Ascending aorta (tissue), 2 donors: ENCODE measurements around the gene SRGAP2. TPM values are rescaled to one million over a fixed set of nuclear protein-coding genes. Genes with fewer than 3 reads are reported as not detected.
A peak's percentile ranks its signal among the peaks of the same experiment; 100 is the strongest.
"Not testable (repeated sequence)": the region's sequence is repeated elsewhere in the genome, so short reads cannot be mapped to it uniquely, and the experiment has no call there.

Experiments
- DNase-seq, 2 donors: peaks; one replicate each; pipeline ENCODE4 v3.0.0-alpha.2; 2019; ENCODE audit warnings: low spot score in 2 of 2
- H3K27ac ChIP-seq, 2 donors: fragments of 200-600 bp; sonication (generic); one replicate each; pipeline ENCODE4 v1.5.1; 2016 to 2017; ENCODE audit warnings: mild to moderate bottlenecking in 1 of 2
- H3K27me3 ChIP-seq: fragments of 200-600 bp; sonication (generic); one replicate; pipeline ENCODE4 v1.5.1; 2017
- H3K36me3 ChIP-seq, 2 donors: fragments of 200-600 bp; sonication (generic); one replicate each; pipeline ENCODE4 v1.5.1; 2016
- H3K4me1 ChIP-seq, 2 donors: fragments of 200-600 bp; sonication (generic); one replicate each; pipeline ENCODE4 v1.5.1; 2016 to 2017; ENCODE audit warnings: mild to moderate bottlenecking in 1 of 2
- H3K4me3 ChIP-seq, 2 donors: fragments of 200-600 bp; sonication (generic); one replicate each; pipeline ENCODE4 v1.5.1; 2016 to 2017; ENCODE audit warnings: mild to moderate bottlenecking in 1 of 2
- H3K9me3 ChIP-seq, 2 donors: fragments of 200-600 bp; sonication (generic); one replicate each; pipeline ENCODE4 v1.5.1; 2016
- intact Hi-C: fragments of 100-400 bp; cut with DNase I; formaldehyde crosslinking; loops from one replicate; pipeline ENCODE4 v1.15.1; 2023
- total RNA-seq: library from RNA; depleted of rRNA; stranded (reverse); fragments of >200 nt; gene quantifications from one replicate; pipeline ENCODE4 v1.1.0, GENCODE V29; 2016

The SRGAP2 gene
- total RNA-seq, 1 donor from 2014 or later, result 53.2 TPM

DNA sequence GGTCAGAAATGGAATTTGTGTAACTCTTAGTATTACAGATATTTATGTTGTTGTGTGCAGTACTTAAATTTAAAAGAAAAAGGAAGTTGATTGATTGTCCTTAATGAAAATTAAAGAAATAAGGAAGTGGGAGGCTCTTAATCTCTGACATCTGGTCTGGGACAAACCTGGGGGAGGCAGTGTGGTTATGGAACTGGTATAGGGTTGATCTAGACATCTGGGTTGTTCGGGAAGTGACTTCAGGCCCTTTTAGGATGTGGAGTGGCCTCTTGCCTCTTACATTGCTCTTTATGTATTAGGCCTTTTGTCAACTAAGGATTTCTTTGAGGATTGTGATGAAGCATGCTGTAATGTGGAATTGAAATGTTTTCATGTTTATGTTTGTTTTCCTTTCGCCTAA is 15.4 kb downstream of the SRGAP2 start:
- intact Hi-C loops, H3K27ac ChIP-seq, H3K36me3 ChIP-seq, H3K27me3 ChIP-seq, H3K4me1 ChIP-seq, H3K4me3 ChIP-seq, DNase-seq, H3K9me3 ChIP-seq: not testable (repeated sequence)

DNA sequence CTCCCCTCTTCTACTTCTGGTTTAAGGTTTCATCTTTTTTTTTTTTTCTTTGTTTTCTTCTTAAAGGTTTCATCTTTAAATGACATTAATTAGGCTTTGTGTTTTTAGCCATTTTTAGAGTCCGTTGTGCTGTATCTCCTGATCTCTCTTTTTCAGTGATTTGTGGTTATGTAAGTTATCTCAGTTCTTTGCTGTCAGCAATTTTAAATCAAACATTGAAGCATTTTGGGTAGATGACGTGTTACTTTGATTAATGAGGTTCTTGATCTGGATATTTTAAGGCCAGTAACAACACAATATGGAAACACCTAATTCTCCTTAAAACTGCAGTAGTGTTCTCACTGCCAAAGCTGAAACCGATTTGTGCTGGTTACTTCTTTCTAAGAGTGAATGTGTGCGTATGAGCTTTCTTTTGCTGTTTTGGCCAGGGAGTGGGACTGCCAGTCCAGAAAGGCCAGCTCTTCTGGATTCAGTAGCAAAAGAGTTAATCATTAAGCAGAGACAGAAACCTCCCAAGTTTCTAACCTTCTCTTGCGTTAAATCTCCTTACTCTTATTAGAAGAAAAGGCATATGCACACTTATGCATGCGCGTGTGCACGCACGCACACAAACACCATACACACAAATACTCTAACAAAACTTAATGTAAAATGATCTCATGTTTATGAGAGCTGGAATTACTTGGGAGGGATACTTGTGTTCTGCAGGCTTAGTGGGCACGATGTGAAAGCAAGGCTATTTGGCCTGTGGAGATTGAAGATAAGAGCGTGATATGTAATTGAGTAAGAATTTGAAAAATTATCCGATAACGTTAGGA is 16.4 kb downstream of the SRGAP2 start:
- H3K4me3 ChIP-seq, DNase-seq, H3K36me3 ChIP-seq, intact Hi-C loops, H3K9me3 ChIP-seq, H3K27me3 ChIP-seq, H3K4me1 ChIP-seq: not testable (repeated sequence)
- peak overlapping the region in 1 of 2 donors; percentile 53 for H3K27ac ChIP-seq

- DNase-seq, H3K9me3 ChIP-seq: not testable (repeated sequence)
Observed at GRCh38 chr1:206220332-206221000, 17.1 kb downstream of the SRGAP2 start.

DNA sequence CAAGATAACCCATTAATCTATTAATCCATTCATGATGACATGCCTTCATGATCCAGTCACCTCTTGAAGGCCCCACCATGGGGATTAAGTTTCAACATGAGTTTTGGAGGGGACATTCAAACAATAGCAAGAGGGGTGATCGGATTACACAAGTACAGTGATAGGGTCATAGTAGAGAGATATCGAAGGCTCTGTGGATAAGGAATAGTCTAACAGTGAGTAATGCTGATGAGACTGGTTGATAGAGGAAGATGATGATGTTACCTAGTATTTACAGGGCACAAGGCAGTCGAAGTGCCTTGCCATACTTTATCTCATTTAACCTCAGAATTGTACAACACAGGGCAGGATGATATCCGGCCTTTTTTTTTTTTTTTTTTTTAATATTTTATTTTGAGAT is 18.2 kb downstream of the SRGAP2 start:
- H3K4me1 ChIP-seq, DNase-seq, intact Hi-C loops, H3K36me3 ChIP-seq, H3K9me3 ChIP-seq, H3K27ac ChIP-seq, H3K27me3 ChIP-seq, H3K4me3 ChIP-seq: not testable (repeated sequence)

More at GRCh38 chr1:206220332-206221000, 17.1 kb downstream of the SRGAP2 start:
- H3K4me3 ChIP-seq, H3K27me3 ChIP-seq, H3K4me1 ChIP-seq, H3K36me3 ChIP-seq, intact Hi-C loops: not testable (repeated sequence)
- peak overlapping the region in 1 of 2 donors; percentile 53 for H3K27ac ChIP-seq

DNA sequence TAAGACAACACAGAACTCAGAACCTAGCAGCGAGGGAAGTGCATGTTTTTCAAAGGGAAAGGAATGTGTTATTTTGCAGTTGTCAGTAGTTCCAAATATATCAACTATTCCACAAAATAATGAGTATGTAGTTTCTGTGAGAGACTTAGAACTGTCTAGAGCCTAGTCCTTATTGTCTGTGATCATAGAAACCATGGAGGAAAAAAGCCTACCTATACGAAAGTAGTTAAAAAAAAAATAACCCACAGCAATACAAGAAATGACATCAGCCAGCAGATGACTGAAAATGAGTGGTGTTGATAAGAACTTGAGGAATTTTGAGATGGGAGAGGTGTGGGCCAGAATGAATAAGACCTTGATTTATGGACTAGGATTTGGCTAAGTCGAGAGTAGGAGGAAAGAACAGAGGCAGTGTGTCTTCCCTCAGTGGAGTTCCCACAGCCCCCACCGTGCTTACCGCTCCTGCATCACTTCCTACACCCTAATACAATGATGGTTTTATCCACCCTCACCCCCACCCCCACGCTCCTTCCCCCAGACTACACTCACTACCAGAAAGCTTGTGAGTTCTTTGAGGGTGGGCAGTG is 20.9 kb downstream of the SRGAP2 start:
- H3K27ac ChIP-seq, intact Hi-C loops, H3K4me3 ChIP-seq, DNase-seq, H3K4me1 ChIP-seq, H3K9me3 ChIP-seq, H3K36me3 ChIP-seq, H3K27me3 ChIP-seq: not testable (repeated sequence)

DNA sequence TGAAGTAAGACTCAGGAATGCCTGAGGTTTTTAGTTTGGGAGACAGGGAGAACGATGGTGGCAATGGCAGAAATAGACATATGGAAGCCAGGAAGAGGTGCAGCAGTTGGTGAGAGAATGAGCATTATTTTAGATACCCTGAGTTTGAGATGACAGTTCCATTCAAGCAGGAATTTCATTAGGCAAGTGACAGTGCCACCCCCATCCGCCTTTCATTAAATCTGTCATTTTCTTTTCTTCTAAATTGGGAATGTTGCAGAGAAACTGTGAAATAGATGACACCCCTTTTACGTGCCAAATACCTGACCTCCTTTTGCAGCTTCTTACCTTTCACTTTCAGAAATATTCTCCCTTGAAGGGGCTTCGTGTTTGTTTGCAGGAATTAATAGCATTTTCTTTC is 22.0 kb downstream of the SRGAP2 start:
- H3K27me3 ChIP-seq, H3K9me3 ChIP-seq, H3K27ac ChIP-seq, H3K4me1 ChIP-seq, H3K4me3 ChIP-seq, DNase-seq, H3K36me3 ChIP-seq, intact Hi-C loops: not testable (repeated sequence)

DNA sequence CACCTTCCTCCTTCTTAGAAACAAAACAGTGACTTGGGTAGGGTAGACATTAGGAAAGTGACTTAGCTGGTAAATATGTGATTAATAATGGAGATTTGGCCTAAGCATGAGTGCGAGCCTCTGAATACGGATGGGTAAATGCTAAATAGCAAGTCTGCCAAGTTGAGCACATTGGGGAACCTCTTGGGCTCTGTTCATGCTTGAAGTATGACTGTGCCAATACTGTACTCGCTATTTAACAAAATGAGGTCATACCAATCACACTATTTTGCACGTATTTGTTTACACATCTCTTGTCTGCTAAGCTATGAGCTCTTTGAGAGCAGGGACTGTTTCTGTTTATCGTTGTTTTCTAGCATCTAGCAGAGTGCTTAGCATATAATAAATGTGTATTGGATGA is 23.5 kb downstream of the SRGAP2 start:
- H3K27me3 ChIP-seq, intact Hi-C loops, H3K4me3 ChIP-seq, H3K36me3 ChIP-seq, H3K4me1 ChIP-seq, H3K9me3 ChIP-seq, H3K27ac ChIP-seq, DNase-seq: not testable (repeated sequence)

DNA sequence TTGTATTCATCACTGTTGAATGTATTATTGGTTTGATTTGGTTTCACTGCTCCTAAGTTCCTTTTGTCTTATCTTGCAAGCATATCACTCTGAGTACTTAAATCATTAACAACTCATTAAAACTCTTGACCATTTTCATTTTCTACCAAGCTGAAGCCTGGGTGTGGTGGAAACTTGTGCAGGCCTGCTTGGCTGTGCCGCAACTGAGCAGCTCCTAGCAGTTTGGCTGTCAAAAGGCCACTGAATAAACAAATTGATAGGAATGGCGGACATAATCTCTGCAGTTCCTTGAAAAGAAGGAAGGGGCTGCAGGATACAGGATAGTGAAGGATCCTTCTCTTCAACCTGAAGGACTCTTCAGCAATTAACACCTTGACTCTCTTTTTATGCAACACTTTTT is 25.9 kb downstream of the SRGAP2 start:
- H3K36me3 ChIP-seq, H3K4me3 ChIP-seq, DNase-seq, H3K9me3 ChIP-seq, H3K4me1 ChIP-seq, H3K27me3 ChIP-seq, intact Hi-C loops, H3K27ac ChIP-seq: not testable (repeated sequence)

DNA sequence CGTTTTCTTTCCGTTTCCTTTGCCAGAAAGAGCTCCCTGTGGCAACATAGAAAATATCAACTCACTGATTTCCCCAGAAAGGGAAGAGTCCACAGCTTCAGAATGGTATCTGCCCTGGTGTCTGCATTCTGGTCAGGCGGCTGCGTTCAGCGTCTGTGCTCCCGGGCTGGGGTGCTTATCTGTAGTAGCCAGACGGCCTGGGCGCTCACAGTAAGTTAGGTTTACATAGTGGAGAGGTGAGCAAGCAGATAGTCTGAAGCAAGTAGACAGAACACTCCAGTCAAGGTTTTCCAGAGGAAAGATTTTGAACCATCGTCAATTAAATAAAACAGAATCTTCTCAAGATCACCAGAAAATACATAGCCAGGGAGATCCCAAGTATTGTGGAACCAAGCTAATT is 28.6 kb downstream of the SRGAP2 start:
- H3K27ac ChIP-seq, H3K27me3 ChIP-seq, H3K4me1 ChIP-seq, intact Hi-C loops, H3K4me3 ChIP-seq, DNase-seq, H3K36me3 ChIP-seq, H3K9me3 ChIP-seq: not testable (repeated sequence)

DNA sequence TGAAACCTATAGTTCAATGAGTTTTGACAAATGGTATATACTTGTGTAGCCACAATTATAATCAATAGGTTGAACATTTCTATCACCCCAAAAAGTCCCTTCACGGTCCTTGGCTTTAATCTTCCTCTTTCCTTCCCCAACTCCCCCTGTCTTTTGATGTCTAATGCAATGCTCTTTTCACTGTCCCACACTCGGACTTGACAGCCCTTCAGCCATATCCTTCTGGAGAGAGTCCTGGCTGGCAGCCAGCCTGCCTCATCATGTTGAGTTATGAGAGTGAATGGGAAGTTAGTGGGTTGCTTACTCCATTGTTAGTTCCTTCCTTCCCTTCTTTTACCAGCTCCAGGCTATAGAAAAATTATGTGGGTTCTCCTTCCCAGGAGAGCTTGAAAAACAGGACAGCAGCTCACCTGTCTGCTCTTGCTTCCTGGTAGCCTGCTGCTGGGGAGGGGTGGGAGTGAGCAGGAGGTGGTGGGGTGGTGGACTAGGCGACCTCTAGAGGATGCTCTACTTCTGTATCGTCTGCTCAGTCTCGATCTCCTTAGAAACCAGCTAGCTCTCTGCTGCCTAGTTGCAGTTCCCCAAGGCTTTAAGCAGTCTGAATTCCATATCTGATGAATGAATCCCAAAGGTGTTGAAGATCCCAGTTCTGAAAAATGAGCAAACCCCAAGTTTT is 29.8 kb downstream of the SRGAP2 start:
- H3K4me1 ChIP-seq, H3K9me3 ChIP-seq, H3K36me3 ChIP-seq, intact Hi-C loops, H3K27ac ChIP-seq, H3K4me3 ChIP-seq, H3K27me3 ChIP-seq, DNase-seq: not testable (repeated sequence)

- H3K4me3 ChIP-seq, H3K27ac ChIP-seq, intact Hi-C loops, H3K4me1 ChIP-seq, H3K27me3 ChIP-seq, H3K36me3 ChIP-seq, H3K9me3 ChIP-seq, DNase-seq: not testable (repeated sequence)
Observed at GRCh38 chr1:206234189-206234916, 31.0 kb downstream of the SRGAP2 start.

DNA sequence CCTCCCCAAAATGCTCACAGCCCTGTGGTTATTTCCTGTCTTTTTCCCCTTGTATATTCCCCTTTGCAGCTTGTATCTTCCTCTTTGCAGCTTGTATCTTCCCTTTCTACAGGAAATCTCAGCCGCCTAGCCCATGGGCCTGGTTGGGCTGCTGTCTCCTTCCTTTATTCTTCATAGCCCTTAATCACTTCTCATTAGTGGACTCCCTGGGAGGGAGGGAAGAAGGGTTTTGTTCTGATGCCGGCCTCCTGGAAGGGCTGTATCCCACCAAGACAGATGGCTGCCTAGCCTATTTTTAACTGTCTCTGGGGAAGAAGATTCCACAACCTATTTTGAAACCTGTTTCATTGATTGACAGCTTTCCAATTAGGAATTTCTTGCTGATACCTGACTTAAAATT is 31.8 kb downstream of the SRGAP2 start:
- H3K4me3 ChIP-seq, DNase-seq, H3K36me3 ChIP-seq, H3K27me3 ChIP-seq, H3K4me1 ChIP-seq, H3K9me3 ChIP-seq, H3K27ac ChIP-seq, intact Hi-C loops: not testable (repeated sequence)

DNA sequence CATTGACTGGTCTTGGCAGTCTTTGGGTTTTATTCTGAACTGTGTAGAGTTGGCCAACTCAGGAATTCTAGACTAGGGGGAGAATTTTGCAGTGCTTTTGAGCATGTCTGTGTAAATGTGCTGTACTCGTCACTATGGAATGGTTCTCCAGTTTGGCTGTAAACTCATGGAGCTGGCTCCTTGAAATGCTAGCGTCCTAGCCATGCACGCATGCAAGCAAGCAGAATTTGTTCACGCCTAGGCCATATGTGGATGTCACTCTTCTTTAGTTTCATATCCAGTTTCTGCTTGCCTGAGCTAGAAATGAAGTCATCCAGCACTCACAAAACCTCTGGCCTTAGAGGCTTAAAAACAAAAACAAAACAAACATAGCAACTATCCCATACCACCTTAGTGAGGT is 36.9 kb downstream of the SRGAP2 start:
- H3K27me3 ChIP-seq, H3K4me3 ChIP-seq, H3K4me1 ChIP-seq, intact Hi-C loops, H3K36me3 ChIP-seq, H3K27ac ChIP-seq, DNase-seq, H3K9me3 ChIP-seq: not testable (repeated sequence)
